Parathyroid adenoma (tissue), 2 donors: ENCODE data around the gene NANS.

Experiments
- H2AFZ ChIP-seq: fragments of 300-600 bp; sonication (generic); one replicate; pipeline ENCODE4 v1.7.0; 2017; ENCODE audit warnings: antibody characterized with exemption, mild to moderate bottlenecking
- H3K27ac ChIP-seq: fragments of 300-600 bp; sonication (generic); one replicate; pipeline ENCODE4 v1.7.0; 2017
- H3K27me3 ChIP-seq: fragments of 300-600 bp; sonication (generic); one replicate; pipeline ENCODE4 v1.7.0; 2017; ENCODE audit warnings: low read length; ENCODE audit not compliant: control insufficient read depth, insufficient read depth
- H3K36me3 ChIP-seq: fragments of 300-600 bp; sonication (generic); one replicate; pipeline ENCODE4 v1.7.0; 2017; ENCODE audit warnings: low read length; ENCODE audit not compliant: control insufficient read depth, insufficient read depth
- H3K4me1 ChIP-seq: fragments of 300-600 bp; sonication (generic); one replicate; pipeline ENCODE4 v1.7.0; 2017; ENCODE audit warnings: control low read depth
- H3K4me2 ChIP-seq: fragments of 300-600 bp; sonication (generic); one replicate; pipeline ENCODE4 v1.7.0; 2017; ENCODE audit warnings: low read length
- H3K4me3 ChIP-seq: fragments of 300-600 bp; sonication (generic); one replicate; pipeline ENCODE4 v1.7.0; 2017; ENCODE audit warnings: low read depth, low read length
- H3K79me2 ChIP-seq: fragments of 300-600 bp; sonication (generic); one replicate; pipeline ENCODE4 v1.7.0; 2017; ENCODE audit warnings: control low read depth
- H3K9ac ChIP-seq: fragments of 300-600 bp; sonication (generic); one replicate; pipeline ENCODE4 v1.7.0; 2017; ENCODE audit warnings: mild to moderate bottlenecking
- H3K9me3 ChIP-seq: fragments of 300-600 bp; sonication (generic); one replicate; pipeline ENCODE4 v1.7.0; 2017; ENCODE audit warnings: low read length; ENCODE audit not compliant: control insufficient read depth
- TF ChIP-seq, protein P1 (sequence below): fragments of 300-600 bp; sonication (generic); IDR thresholded peaks from one replicate; pipeline ENCODE4 v1.7.0; 2017; ENCODE audit warnings: antibody characterized with exemption, mild to moderate bottlenecking
- donor health status: primary hyperparathyroidism.

NANS gene

GRCh38 chr9:98094851-98095250, 38.3 kb downstream of the NANS start:
- Histone ChIP-seq H3K36me3 (no peaks in the 10 kb centered on the region), H3K9me3 (no peaks in the 10 kb centered on the region), H3K9ac (no peak overlapping the region)

GRCh38 chr9:98095401-98095800, 38.9 kb downstream of the NANS start:
- Histone ChIP-seq H3K36me3 (no peaks in the 10 kb centered on the region), H3K27ac (no peak overlapping the region), H2AFZ (no peak overlapping the region), H3K27me3 (no peaks in the 10 kb centered on the region), H3K9me3 (no peaks in the 10 kb centered on the region), H3K4me3 (no peak overlapping the region), H3K4me1 (no peaks in the 10 kb centered on the region), H3K4me2 (no peak overlapping the region), H3K9ac (no peak overlapping the region), H3K79me2 (no peaks in the 10 kb centered on the region)
- TF ChIP-seq, protein P1, sequence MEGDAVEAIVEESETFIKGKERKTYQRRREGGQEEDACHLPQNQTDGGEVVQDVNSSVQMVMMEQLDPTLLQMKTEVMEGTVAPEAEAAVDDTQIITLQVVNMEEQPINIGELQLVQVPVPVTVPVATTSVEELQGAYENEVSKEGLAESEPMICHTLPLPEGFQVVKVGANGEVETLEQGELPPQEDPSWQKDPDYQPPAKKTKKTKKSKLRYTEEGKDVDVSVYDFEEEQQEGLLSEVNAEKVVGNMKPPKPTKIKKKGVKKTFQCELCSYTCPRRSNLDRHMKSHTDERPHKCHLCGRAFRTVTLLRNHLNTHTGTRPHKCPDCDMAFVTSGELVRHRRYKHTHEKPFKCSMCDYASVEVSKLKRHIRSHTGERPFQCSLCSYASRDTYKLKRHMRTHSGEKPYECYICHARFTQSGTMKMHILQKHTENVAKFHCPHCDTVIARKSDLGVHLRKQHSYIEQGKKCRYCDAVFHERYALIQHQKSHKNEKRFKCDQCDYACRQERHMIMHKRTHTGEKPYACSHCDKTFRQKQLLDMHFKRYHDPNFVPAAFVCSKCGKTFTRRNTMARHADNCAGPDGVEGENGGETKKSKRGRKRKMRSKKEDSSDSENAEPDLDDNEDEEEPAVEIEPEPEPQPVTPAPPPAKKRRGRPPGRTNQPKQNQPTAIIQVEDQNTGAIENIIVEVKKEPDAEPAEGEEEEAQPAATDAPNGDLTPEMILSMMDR: no peak

More at GRCh38 chr9:98094851-98095250, 38.3 kb downstream of the NANS start:
- no peaks in the 10 kb centered on the region for H3K79me2 ChIP-seq
- TF ChIP-seq, protein P1: no peak
- no peak overlapping the region for H2AFZ ChIP-seq
- no peak overlapping the region for H3K4me2 ChIP-seq
- no peak overlapping the region for H3K27ac ChIP-seq
- no peak overlapping the region for H3K4me3 ChIP-seq
- H3K27me3 ChIP-seq: no peaks in the 10 kb centered on the region
- no peaks in the 10 kb centered on the region for H3K4me1 ChIP-seq

DNA sequence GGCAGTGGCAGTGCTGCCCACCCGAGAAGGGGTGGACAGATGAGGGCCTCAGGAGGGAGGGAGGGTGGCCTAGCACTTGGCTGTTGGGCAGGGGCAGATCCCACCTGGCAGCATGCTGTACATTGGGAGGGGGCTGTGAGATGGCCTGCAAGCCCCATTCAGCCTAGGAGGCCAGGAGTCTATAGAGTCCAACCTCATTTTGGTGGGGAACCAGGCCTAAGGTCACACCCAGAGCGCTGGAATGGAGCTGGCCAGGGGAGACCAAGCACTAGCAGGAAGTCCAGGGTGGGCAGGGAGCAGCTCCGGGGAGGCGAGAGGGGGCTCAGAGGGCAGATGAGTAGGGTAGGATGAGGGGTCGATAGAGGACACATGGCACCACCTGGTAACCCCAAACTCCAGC, 39.6 kb downstream of the NANS start:
- no peak overlapping the region for H3K9ac ChIP-seq
- H2AFZ ChIP-seq: no peak overlapping the region
- H3K27ac ChIP-seq: no peak overlapping the region
- H3K4me3 ChIP-seq: no peak overlapping the region
- H3K36me3 ChIP-seq: no peaks in the 10 kb centered on the region
- no peaks in the 10 kb centered on the region for H3K9me3 ChIP-seq
- H3K4me2 ChIP-seq: no peak overlapping the region
- TF ChIP-seq, protein P1: no peak
- H3K27me3 ChIP-seq: no peaks in the 10 kb centered on the region
- no peaks in the 10 kb centered on the region for H3K4me1 ChIP-seq
- no peaks in the 10 kb centered on the region for H3K79me2 ChIP-seq

DNA sequence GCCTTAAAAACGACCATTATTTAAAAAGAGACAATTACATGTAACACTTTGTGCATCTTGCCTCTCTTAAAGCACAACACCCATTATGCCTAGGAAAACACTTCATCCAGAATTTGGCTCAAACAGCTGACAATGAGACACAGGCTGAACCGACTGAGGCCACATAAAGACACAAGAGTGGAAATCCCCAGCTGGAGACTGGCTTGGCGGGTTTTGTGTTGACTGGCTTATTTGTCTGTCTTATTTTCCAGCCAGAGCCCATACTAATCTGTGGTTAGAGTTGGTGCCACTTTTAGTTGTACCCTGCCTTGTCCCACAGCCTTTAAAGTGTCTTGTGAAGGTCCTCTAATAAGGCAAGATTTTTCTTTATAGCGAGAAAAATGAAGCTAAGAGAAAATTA, 41.3 kb downstream of the NANS start:
- Histone ChIP-seq H3K9me3 (no peaks in the 10 kb centered on the region), H3K79me2 (no peaks in the 10 kb centered on the region), H3K27ac (no peak overlapping the region), H3K4me2 (no peak overlapping the region), H3K36me3 (no peaks in the 10 kb centered on the region), H3K4me1 (no peaks in the 10 kb centered on the region), H3K4me3 (no peak overlapping the region), H2AFZ (no peak overlapping the region), H3K9ac (no peak overlapping the region), H3K27me3 (no peaks in the 10 kb centered on the region)
- TF ChIP-seq, protein P1: no peak

DNA sequence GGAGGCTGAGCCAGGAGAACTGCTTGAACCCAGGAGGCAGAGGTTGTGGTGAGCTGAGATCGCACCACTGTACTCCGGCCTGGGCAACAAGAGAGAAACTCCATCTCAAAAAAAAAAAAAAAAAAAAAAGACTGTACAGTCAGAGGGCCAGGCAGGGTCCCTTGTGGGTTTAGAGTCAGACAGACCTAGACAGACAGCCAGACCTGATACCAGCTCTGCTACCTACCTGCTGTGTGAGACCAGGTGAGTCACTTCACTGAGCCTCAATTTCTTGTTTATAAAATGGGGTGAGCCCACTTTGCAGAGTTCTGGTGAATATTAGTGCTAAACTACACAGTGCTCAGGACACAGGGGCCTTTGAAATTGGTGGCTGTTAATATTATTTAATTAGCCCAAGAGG, 42.8 kb downstream of the NANS start:
- no peak overlapping the region for H3K9ac ChIP-seq
- H3K9me3 ChIP-seq: no peaks in the 10 kb centered on the region
- H3K4me2 ChIP-seq: no peak overlapping the region
- no peak overlapping the region for H3K27ac ChIP-seq
- H3K4me3 ChIP-seq: no peak overlapping the region
- no peaks in the 10 kb centered on the region for H3K36me3 ChIP-seq
- no peaks in the 10 kb centered on the region for H3K79me2 ChIP-seq
- TF ChIP-seq, protein P1: no peak
- H3K4me1 ChIP-seq: no peaks in the 10 kb centered on the region
- no peaks in the 10 kb centered on the region for H3K27me3 ChIP-seq
- H2AFZ ChIP-seq: no peak overlapping the region
